HG02623 (cell line): ENCODE measurements around the gene DSG1.
"Not testable (repeated sequence)": the region's sequence is repeated elsewhere in the genome, so short reads cannot be mapped to it uniquely, and the experiment has no call there.

Source experiments
- ATAC-seq: cut with Tn5 transposase; IDR thresholded peaks from one replicate; pipeline ENCODE4 v1.9.1; 2021; ENCODE audit warnings: moderate library complexity; ENCODE audit not compliant: unreplicated experiment

The DSG1 gene

GRCh38 chr18:31317860-31318259, at the start of gene DSG1:
TSS of gene DSG1 (plus strand) at chr18:31318160. CDS start at chr18:31318301, 141 bp downstream.
- no peak for ATAC-seq

GRCh38 chr18:31268985-31269406, 49.0 kb upstream of the DSG1 start:
- no peak for ATAC-seq

GRCh38 chr18:31269566-31269965, 48.4 kb upstream of the DSG1 start:
- ATAC-seq, result no peak

- ATAC-seq, result no peak
Measured at GRCh38 chr18:31270578-31270977, 47.4 kb upstream of the DSG1 start.

GRCh38 chr18:31273812-31274527, 44.0 kb upstream of the DSG1 start:
- ATAC-seq, result no peak

- no peak for ATAC-seq
Measured at GRCh38 chr18:31274931-31275330, 43.0 kb upstream of the DSG1 start.

- no peak for ATAC-seq
Measured at GRCh38 chr18:31275722-31276463, 42.1 kb upstream of the DSG1 start.

- no peak for ATAC-seq
Measured at GRCh38 chr18:31278609-31279071, 39.3 kb upstream of the DSG1 start.

- ATAC-seq, result no peak
Measured at GRCh38 chr18:31280502-31280901, 37.5 kb upstream of the DSG1 start.

- no peak for ATAC-seq
Measured at GRCh38 chr18:31281437-31281836, 36.5 kb upstream of the DSG1 start.

GRCh38 chr18:31289446-31289845, 28.5 kb upstream of the DSG1 start:
- not testable (repeated sequence) for ATAC-seq

- ATAC-seq, result no peak
Measured at GRCh38 chr18:31291688-31292087, 26.3 kb upstream of the DSG1 start.

- no peak for ATAC-seq
Measured at GRCh38 chr18:31294199-31294747, 23.7 kb upstream of the DSG1 start.

- ATAC-seq, result no peak
Measured at GRCh38 chr18:31297248-31297647, 20.7 kb upstream of the DSG1 start.

GRCh38 chr18:31301201-31301655, 16.7 kb upstream of the DSG1 start:
- no peak for ATAC-seq

- ATAC-seq, result no peak
Measured at GRCh38 chr18:31302991-31303390, 15.0 kb upstream of the DSG1 start.

GRCh38 chr18:31303771-31304170, 14.2 kb upstream of the DSG1 start:
- no peak for ATAC-seq

- no peak for ATAC-seq
Measured at GRCh38 chr18:31309115-31309514, 8.8 kb upstream of the DSG1 start.

- no peak for ATAC-seq
Measured at GRCh38 chr18:31316974-31317373, 986 bp upstream of the DSG1 start.

GRCh38 chr18:31321719-31322118, 3.8 kb downstream of the DSG1 start:
- no peak for ATAC-seq

GRCh38 chr18:31325051-31325450, 7.1 kb downstream of the DSG1 start:
- no peak for ATAC-seq
